Measurements from ENCODE around the gene TAP1. TPM values are rescaled to one million over a fixed set of nuclear protein-coding genes. Genes with fewer than 3 reads are reported as not detected.

The TAP1 gene
- polyA plus RNA-seq, 1 experiment = 38.6 TPM

- Histone ChIP-seq H3K27ac (ENCODE audit: low read depth, low read length) (no peak overlapping the region), H3K27me3 (ENCODE audit: control insufficient read depth, insufficient read depth, low read length) (no peaks in the 10 kb centered on the region), H3K4me3 (ENCODE audit: low read depth, low read length) (no peak overlapping the region), H3K9me3 (ENCODE audit: control insufficient read depth, insufficient read depth, low read length) (no peaks in the 10 kb centered on the region; the same call in 1 of the 2 replicates)
- CTCF ChIA-PET = interaction anchor here (0.6 to 3.9 kb wide), 9 partner anchors 8 to 139 kb away, joined by 3 to 38 read pairs (median 6); partner anchors contain the start of genes PSMB9 and TAP1
- DNase-seq (ENCODE audit: low read depth, low spot score) = no peak
- POLR2A ChIA-PET = interaction anchor here (1.0 to 1.9 kb wide), 2 partner anchors 8 to 126 kb away, joined by 7 to 12 read pairs; partner anchors contain the start of genes PSMB9 and TAP1
- no peak for TF ChIP-seq CTCF (IDR thresholded peaks at IDR 0.05; ENCODE audit: low read depth, low read length)
Measured at GRCh38 chr6:32845384-32845884, 8.1 kb downstream of the TAP1 start.

GRCh38 chr6:32844839-32845383 is 8.6 kb downstream of the TAP1 start:
- POLR2A ChIA-PET = interaction anchor here (1.0 to 1.9 kb wide), 2 partner anchors 9 to 127 kb away, joined by 7 to 12 read pairs; partner anchors contain the start of genes PSMB9 and TAP1
- DNase-seq (ENCODE audit: low read depth, low spot score) = no peak
- H3K27ac ChIP-seq (ENCODE audit: low read depth, low read length) = no peak overlapping the region
- H3K4me3 ChIP-seq (ENCODE audit: low read depth, low read length) = peak overlapping the region; percentile 85
- no peaks in the 10 kb centered on the region for H3K27me3 ChIP-seq (ENCODE audit: control insufficient read depth, insufficient read depth, low read length)
- TF ChIP-seq CTCF (IDR thresholded peaks at IDR 0.05; ENCODE audit: low read depth, low read length) = no peak
- no peaks in the 10 kb centered on the region; the same call in 1 of the 2 replicates for H3K9me3 ChIP-seq (ENCODE audit: control insufficient read depth, insufficient read depth, low read length)
- CTCF ChIA-PET = interaction anchor here (0.6 to 3.9 kb wide), 9 partner anchors 9 to 139 kb away, joined by 3 to 38 read pairs (median 6); partner anchors contain the start of genes PSMB9 and TAP1

- ChIA-PET CTCF (interaction anchor here (0.6 to 3.9 kb wide), 6 partner anchors 9 to 864 kb away, joined by 3 to 38 read pairs (median 8); partner anchors contain the start of genes PSMB9 and TAP1), POLR2A (interaction anchor here (1.0 to 1.9 kb wide), 2 partner anchors 9 to 128 kb away, joined by 7 to 12 read pairs; partner anchors contain the start of genes PSMB9 and TAP1)
- H3K4me3 ChIP-seq (ENCODE audit: low read depth, low read length) = peak within 1 kb of the TSS; percentile 85
- H3K27ac ChIP-seq (ENCODE audit: low read depth, low read length) = peak within 1 kb of the TSS; percentile 73
- DNase-seq (ENCODE audit: low read depth, low spot score) = peak; percentile 72
- no peaks in the 10 kb centered on the region for H3K27me3 ChIP-seq (ENCODE audit: control insufficient read depth, insufficient read depth, low read length)
- no peaks in the 10 kb centered on the region; the same call in 1 of the 2 replicates for H3K9me3 ChIP-seq (ENCODE audit: control insufficient read depth, insufficient read depth, low read length)
- TF ChIP-seq CTCF (IDR thresholded peaks at IDR 0.05; ENCODE audit: low read depth, low read length) = peak; percentile 42
Measured at GRCh38 chr6:32843979-32844838, 9.3 kb downstream of the TAP1 start, which contains the start of gene PSMB8. Gene PSMB8 (minus strand): TSS chr6:32844047. CDS start chr6:32843996, 51 bp downstream.

- no peak for DNase-seq (ENCODE audit: low read depth, low spot score)
- no peak for TF ChIP-seq CTCF (IDR thresholded peaks at IDR 0.05; ENCODE audit: low read depth, low read length)
- CTCF ChIA-PET = interaction anchor here (0.6 to 6.8 kb wide), 4 partner anchors 10 to 863 kb away, joined by 3 to 271 read pairs (median 28); partner anchors contain the start of genes PSMB9 and TAP1
- H3K27me3 ChIP-seq (ENCODE audit: control insufficient read depth, insufficient read depth, low read length) = no peaks in the 10 kb centered on the region
- H3K27ac ChIP-seq (ENCODE audit: low read depth, low read length) = peak overlapping the region; percentile 73
- H3K4me3 ChIP-seq (ENCODE audit: low read depth, low read length) = peak overlapping the region; percentile 85
- no peaks in the 10 kb centered on the region; the same call in 1 of the 2 replicates for H3K9me3 ChIP-seq (ENCODE audit: control insufficient read depth, insufficient read depth, low read length)
- POLR2A ChIA-PET = interaction anchor here (1.9 kb wide), 1 partner anchor 128 kb away, joined by 12 read pairs; no protein-coding TSS in a partner anchor
Measured at GRCh38 chr6:32843331-32843978, 10.0 kb downstream of the TAP1 start.

Data from AG04450 (cell line).